Activated CD4-positive, alpha-beta T cell treated with anti-CD3 and anti-CD28 coated beads, Interleukin-2, amount 50 U/mL, for 4 hours (primary cell): ENCODE results near the gene TRIM59.
"Not testable (repeated sequence)": the region's sequence is repeated elsewhere in the genome, so short reads cannot be mapped to it uniquely, and the experiment has no call there.

Source experiments
- DNase-seq, 2 experiments: peaks; one replicate each; pipeline ENCODE4 v3.0.0-alpha.2; 2020

TRIM59 gene

DNA sequence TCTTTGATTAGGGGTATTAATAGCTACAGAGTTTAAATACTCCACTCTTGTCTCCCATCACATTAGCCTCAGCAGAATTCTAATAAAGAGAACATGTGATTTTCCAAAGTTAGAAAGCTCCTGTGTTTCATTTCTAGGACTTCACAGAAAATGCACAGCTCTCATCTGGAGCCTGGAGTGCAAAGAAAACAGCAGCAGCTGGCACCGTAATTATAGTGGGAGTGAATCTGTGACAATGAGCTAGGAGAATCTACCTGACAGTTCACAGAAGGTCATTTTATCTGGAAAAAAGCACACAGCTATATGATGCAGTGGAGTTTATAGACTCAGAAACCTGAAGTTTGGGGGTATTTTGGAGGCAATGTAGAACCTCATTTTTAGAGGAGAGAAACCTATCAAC lies 5.4 kb upstream of the TRIM59 start:
- no peak for DNase-seq

DNA sequence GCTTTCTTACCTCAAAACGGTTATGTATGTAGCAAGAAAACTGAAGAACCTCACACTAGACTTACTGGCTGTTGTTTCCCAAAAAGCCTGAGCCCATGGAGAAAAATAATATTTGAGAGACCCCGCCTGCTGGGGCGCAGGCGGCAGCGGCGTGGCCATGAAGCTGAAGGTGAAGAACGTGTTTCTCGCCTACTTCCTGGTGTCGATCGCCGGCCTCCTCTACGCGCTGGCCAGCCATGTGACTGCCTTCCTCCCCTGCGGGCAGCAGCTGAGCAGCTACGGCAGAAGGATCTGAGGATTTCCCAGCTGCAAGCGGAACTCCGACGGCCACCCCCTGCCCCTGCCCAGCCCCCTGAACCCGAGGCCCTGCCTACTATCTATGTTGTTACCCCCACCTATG lies 2.7 kb upstream of the TRIM59 start:
- not testable (repeated sequence) for DNase-seq

DNA sequence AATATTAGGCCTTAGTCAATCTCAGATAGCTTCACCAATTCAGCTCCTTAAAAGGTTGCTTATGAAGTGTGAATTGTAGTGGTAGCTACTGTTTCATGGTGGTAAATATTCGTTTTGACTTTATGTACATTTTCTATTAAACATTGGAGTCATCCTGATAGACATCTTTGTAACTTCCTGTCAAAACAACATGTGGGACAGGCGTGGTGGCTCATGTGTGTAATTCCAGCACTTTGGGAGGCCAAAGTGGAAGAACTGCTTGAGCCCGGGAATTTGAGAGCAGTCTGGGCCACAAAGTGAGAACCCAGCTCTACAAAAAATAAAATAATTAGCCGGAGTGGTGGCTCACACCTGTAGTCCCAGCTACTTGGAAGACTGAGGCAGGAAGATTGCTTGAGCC lies 2.0 kb upstream of the TRIM59 start:
- DNase-seq, result no peak

DNA sequence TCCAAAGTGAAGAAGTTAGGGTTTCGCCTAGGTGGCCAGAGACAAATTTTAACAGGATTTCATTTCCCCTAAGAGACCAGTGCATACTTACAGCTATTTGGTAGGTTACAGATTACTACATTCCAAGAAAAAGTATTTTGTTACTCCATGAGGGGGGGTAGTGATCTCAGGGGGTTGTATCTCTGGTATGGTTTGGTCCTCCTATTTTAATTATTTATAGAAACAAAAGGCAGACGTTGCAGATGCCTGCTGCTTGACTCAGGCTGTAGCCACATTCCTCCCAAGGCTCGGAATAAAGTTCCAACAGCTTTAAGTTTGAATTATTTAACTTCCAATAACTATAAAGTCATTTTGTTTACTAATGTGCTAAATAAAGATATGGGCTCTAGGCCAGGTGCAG lies 1.3 kb upstream of the TRIM59 start:
- no peak for DNase-seq

DNA sequence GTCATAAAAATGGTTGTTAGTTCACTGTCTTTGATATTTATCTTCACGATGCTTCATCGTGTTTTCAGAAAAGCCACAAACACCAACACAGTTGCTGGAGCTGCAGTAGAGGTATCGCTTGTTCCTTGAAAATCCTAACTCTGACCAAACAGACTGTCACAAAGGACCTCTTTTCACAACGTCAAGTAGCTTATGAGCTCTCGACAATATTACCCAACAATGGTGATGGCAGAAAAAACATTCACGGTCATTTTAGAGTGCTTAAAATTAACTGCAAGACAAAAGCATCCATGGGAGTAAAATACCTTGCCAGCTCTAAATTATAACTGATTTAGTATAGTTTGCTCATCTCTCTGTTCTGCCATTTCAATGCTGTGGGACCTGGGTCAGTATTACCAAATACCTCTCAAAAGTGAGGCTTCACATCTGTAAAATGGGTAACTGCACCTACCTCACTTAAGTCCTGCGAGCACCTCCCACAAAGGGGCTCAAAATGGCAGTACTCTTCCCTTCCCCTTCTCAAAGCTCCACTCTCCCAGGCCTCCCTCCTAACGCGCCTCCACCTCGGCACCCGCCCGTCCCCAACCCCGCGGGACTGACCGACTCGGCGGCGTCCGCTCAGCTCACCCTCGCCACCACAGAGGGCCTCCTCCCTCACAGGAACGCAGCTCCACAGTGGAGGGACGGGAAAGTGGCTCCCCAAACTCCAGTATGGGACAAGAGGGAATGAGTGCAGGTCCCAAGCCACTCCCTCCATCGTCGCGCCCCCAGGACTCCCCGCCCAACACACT lies 546 bp downstream of the TRIM59 start:
- no peak for DNase-seq

DNA sequence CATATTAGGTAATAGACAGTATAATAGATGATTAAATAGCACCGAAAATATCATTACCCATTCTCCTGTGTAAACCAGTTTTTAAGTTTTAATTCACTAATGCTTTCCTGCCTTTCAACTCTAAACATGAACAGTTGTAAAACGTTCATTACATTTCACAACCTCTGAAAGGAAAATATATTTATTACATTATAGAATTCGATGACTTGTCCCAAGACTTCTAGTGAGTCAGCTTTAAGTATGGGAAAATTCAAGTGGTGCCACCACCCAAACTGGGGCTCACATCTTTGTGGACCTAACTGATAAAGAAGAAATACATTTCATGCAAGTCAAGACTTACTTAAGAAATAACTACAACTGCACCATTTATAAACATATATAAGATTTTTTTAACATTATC lies 2.0 kb downstream of the TRIM59 start:
- DNase-seq, result no peak

DNA sequence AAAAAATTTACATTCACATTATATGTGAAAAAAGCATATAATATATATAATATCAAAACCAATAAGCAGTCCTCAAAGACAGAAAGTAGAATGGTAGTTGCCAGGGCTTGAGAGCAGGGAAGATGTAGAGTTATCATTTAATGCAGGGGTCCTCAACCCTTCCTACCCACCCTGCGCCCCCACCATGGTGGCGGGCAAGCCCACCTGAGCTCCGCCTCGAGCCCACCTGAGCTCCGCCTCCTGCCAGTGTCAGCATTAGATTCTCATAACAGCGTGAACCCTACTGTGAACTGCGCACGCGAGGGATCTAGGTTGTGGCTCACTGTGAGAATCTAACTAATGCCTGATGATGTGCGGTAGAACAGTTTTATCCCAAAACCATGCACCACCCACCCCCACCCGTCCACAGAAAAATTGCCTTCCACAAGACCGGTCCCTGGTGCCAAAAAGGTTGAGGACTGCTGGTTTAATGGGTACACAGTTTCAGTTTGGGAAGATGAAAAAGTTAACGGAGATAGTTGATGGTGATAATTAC lies 3.0 kb downstream of the TRIM59 start:
- no peak for DNase-seq

DNA sequence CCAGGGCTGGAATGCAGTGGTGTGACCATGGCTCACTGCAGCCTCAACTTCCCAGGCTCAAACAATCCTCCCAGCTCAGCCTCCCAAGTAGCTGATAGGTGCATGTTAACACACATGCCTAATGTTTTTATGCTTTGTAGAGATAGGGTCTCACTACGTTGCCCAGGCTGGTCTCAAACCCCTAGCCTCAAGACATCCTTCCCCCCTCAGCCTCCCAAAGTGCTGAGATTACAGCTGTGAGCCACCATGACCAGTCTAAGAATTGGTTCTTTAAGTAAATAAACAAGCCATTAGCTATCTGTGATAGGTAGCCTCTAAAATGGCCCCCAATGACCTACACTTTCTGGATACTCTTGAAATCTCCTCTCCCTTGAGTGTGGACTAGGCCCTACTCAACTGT lies 3.7 kb downstream of the TRIM59 start:
- DNase-seq, result no peak

DNA sequence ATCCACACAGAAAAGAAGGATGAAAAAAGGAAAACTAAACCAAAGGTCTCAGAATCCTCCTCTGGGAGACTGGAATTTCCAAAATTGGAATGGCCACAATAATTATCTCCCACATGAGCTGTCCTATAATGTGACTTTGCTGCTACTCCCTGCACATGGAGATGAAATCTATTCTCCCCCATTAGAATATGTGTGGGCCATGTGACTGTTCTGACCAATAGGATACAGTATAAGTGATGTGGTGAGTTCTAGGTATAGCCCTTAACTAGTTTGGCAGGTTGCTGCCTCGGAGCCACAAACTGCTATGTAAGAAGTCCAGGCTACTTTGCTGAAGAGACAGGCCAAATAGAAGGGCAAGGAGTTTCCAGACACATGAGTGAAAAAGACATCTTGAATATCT lies 5.2 kb downstream of the TRIM59 start:
- DNase-seq, result no peak

DNA sequence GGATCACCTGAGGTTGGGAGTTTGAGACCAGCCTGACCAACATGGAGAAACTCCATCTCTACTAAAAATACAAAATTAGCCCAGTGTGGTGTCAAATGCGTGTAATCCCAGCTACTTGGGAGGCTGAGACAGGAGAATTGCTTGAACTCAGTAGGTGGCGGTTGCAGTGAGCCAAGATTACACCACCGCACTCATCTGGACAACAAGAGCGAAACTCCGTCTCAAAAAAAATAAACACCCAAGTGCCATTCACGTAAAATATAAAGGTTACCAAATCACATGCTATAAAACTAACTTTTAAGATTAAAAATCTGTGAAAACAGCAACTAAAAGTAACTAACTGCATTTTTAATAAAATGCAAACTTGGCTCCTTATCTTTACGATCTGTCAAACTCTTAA lies 8.9 kb downstream of the TRIM59 start:
- no peak for DNase-seq

DNA sequence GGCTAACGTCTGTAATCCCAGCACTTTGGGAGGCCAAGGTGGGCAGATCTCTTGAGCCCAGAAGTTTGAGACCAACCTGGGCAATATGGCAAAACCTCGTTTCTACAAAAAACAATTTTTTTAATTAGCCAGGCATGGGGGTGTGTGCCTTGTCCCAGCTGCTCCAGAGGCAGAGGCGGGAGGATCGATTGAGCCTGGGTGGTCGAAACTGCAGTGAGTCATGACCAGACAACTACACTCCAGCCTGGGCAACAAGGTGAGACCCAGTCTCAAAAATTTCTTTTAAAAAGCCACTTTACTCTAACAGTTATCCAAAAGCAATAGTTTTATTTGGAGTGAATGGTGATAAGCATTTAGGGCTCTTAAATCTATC lies 12.5 kb downstream of the TRIM59 start:
- DNase-seq, result no peak

DNA sequence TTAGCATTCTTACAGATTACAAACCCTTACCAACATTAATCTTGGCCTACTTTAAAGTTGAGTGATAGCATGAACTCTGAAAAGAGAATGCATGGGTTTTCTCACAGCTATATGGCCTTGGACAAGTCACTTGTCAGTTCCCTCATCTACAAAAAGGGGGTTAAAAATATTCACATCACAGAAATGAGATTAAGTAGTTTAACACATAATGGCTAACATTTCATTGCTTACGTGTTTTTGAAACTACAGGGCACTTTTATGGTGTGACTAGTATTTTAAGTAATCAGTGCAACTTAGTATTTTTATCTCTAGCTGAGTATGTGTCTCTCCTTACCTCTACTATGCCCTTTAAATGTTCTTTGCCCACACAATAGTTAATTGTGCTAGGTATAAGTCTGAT lies 13.8 kb downstream of the TRIM59 start:
- DNase-seq, result no peak

DNA sequence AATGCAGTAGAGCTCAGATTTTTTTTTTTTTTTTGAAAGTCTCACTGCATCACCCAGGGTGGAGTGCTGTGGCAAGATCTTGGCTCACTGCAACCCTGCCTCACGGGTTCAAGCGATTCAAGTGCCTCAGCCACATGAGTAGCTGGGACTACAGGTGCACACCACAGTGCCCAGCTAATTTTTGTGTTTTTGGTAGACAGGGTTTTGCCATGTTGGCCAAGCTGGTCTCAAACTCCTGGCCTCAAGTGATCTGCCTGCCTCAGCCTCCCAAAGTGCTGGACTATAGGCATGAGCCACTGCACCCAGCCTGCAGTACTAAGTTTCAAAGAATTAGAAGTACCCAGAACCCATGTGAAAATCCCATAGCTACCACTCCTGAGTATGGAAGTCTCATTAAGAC lies 14.5 kb downstream of the TRIM59 start:
- no peak for DNase-seq

DNA sequence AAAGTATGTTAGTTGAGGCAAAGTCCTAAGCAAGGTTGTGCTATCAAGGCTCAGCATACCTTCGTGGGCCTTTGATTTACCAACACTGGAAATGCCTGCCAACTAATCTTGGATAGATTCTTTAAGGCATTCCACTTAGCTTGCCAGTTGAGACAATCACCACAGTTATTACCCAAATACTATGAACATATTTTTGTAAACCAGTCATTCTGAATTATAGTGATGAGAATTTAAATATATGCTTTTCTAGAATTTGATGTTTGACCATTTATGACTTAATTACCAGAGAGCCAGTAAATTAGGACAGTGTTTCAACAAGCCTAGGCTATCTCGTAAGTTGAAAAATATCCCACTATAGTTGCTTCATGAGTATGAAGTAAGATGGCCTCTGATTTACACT lies 15.5 kb downstream of the TRIM59 start:
- DNase-seq, result no peak

DNA sequence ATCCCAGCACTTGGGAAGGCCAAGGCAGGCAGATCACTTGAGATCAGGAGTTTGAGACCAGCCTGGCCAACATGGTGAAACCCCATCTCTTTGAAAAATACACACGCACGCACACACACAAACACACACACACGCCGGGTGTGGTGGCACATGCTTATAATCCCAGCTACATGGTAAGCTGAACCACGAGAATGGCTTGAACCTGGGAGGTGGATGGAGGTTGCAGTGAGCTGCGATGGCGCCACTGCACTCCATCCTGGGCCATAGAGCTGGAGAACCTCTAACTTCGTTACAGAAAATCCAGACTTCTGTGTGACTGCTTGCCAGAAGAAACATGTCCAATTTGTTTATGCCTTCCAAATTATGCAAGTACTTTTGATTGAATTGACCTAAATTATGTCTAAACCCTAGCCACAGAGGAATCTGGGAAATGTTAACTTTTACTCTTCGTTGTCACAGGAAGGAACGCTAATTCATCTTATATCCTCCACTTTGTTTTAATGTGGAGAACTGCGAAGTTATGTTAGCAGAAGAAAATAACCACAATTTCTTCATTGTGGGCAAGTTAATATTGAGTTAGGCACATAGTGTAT lies 21.7 kb downstream of the TRIM59 start:
- no peak for DNase-seq

DNA sequence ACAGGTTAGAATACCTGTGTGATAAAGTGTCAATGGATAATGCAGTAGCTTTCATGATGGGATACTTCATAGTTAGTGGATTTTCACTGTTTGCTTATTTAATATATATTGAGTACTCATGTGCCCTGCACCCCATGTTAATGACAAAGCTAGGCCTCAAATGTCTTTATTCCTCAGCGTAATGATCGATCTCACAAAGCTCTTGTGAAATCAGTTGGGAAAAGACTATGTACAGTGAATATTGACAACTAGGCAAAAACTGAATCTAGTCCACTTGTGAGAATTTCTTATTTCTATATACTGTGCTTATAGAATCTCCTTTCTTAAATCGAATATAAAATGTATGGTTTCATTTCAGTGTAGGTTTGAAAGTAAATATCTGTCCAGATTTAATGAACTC lies 32.3 kb downstream of the TRIM59 start:
- DNase-seq, result no peak

DNA sequence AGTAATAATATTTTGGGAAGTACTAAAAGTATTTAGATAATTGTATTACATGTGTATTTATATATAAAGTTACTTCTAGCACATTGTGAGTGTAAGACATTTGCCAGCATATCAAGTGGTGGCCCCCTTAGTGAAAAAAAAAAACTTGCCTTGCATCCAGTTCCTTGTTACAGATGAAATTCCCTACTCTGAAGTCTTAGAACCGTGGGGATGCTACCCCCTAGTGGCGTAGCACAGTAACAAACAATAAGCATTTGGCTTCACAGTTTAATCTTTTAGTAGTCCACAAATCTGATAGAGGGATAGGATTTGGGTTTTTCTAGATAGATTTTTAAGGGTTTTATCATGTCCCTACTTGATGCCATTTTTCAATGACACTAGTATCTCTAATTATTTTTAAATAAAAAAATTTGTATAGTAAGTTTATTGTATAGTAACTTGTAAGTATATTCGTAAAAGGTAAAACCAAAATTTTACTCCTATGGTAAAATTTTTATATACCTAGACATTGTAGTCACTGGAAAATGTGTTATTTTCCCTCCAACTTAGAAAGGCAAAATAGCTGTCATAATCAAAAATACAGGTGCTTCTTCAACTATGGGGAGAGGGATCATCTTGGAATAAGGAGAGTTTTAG lies 35.9 kb downstream of the TRIM59 start:
- peak; percentile 59 to 60 for DNase-seq

DNA sequence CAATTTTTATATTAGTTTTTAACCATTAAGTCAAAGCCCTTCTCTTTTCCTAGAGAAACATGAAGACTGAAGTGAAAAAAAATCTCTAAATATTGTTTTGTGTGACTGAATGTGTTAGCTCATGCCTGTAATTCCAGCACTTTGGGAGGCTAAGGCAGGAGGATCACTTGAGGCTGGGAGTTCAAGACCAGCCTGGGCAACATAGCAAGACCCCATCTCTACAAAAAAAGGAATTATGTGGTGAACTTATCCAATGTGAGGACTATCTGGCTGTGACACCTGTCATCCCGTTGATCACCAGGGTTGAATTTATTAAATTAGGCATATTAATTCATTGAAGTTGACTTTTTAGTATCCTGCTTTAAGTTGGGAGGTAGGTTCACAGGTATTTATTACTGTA lies 37.1 kb downstream of the TRIM59 start:
- no peak for DNase-seq

DNA sequence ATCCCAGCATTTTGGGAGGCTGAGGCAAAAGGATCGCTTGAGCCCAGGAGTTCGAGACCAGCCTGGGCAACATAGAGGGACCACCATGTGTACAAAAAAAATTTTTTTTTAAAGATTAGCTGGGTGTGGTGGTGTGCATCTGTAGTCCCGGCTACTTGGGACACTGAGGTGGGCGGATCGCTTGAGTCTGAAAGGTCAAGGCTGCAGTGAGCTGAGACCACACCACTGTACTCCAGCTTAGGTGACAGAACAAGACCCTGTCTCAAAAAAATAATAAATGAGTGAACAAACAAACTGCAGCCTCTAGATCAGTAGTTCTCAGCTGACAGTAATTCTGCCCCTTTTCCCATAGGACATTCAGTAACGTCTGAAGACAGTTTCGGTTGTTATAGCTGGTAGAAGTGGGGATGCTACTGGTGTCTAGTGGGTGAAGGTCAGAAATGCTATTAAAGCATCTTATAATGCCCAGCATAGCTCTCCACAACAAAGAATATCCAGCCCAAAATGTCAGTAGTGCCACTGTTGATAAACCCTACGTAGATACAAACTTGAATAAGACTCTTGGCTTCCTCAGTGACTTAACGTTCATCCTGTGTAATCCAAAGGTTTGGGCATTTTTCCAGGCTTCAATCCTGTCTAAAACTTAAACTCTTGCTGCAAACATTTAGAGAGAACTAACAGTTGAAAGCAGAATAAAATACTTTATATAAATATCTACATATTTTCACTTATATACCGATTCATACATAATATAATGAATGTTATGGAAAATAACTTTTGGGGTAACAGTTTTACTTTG lies 39.6 kb downstream of the TRIM59 start:
- no peak for DNase-seq

DNA sequence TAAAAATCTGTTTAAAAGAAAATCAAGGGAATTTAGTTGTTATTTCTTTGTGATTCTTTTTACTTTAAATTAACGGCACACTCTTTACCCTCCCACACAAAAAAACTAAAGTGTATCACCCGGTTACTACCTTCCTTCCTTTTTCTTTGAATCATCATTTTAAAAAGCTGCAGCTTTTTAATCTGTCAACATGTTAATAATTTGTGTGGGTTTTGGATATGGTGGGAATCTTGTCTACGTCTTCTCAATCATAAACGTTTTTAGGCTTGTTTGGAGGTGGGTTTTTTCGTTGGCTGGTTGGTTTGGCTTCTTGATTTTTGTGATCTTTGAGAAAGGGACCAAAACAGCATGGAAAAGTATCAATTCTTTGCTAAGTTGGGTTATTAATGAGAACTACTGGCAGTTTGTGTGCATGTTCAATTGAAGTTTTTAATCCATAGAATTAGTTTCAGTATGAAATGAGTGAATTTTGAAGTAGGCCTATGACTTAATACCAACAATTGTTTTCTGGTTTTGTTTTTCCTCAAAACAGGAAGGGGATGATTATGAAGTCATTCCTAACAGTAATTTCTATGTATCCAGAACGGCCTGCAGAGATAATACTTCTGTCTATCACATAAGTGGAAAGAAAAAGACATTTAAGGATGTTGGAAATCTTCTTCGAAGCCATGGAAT lies 45.7 kb downstream of the TRIM59 start:
- no peak for DNase-seq

DNA sequence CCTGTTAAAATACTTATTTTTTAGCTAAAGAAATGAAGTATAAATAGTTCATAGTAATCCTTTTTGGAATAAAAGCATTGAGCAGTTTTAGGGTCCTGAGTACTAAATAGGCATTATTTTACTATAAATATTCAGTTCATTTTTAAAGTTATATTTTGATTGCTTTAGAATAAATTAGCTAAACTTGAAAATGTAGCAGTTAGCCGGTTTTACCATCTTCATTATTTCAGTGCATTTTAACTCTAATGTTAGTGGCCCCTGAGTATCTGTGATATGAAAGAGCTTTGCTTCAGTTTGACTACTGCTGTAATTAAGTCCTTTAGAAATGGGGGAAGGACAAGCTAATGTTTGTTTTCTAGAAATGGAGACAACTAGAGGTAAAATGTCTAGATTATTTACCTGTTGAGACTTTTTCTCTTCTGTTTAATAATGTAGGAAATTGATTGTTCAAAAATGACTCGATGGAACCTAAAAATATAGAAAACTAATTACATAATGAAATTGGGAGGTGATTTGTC lies 46.5 kb downstream of the TRIM59 start:
- DNase-seq, result no peak

DNA sequence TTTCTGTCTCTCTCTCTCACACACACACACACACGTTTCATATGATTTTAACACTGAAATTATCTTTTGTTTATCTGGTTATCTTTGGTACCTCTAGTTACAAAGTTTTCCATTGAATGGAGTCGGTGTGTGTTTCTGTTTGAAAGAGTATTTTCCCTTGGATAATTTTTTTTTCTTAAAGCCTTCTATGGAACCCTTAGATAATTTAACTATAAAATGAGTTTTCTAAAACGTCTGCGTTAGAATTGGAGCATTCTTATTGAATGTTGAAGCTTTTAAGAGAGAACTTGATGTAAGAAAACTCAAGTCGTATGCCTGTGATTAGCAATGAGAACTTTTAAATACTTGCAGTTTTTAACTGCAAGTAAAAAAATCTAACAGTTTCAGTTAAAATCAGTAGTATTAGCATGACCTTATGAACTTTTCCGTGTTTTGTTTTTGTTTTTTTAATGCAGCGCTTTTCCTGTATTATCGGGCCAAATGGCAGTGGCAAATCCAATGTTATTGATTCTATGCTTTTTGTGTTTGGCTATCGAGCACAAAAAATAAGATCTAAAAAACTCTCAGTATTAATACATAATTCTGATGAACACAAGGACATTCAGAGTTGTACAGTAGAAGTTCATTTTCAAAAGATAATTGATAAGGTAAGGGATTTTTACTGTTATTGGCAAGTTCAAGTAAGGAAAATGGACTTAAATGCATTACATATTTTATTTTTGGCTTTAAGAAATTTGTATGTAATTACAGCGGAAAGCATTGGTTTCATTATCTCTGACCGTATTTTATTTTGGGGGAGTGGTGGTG lies 47.2 kb downstream of the TRIM59 start:
- DNase-seq, result no peak
